Ovary (tissue), 9 donors: ENCODE results near the gene DGCR8. TPM values are rescaled to one million over a fixed set of nuclear protein-coding genes. Genes with fewer than 3 reads are reported as not detected.

Experiments
- DNase-seq, 5 donors: peaks; one replicate each; pipeline ENCODE4 v3.0.0-alpha.2; 2019 to 2020
- H3K27ac ChIP-seq, 2 donors: fragments of 200-600 bp; one replicate each; pipeline versions ENCODE4 v1.5.1 to v1.8.0; 2019 to 2022
- H3K27me3 ChIP-seq: fragments of 200-600 bp; one replicate; pipeline ENCODE4 v1.8.0; 2022
- H3K36me3 ChIP-seq: fragments of 200-600 bp; sonication (generic); one replicate; pipeline ENCODE4 v1.5.1; 2019
- H3K4me1 ChIP-seq: one replicate; pipeline ENCODE4 v1.8.1; 2013; ENCODE audit warnings: mild to moderate bottlenecking, moderate library complexity; ENCODE audit not compliant: insufficient read depth
- H3K4me3 ChIP-seq: fragments of 200-600 bp; sonication (generic); one replicate; pipeline ENCODE4 v1.5.1; 2017
- H3K9me3 ChIP-seq, 2 donors: fragments of 200-600 bp in 1 of 2; sonication (generic) in 1 of 2; one replicate each; pipeline versions ENCODE4 v1.5.1 to v1.8.1; 2013 to 2019; ENCODE audit warnings: mild to moderate bottlenecking in 1 of 2, moderate library complexity in 1 of 2
- CTCF ChIP-seq, 3 donors: fragments of 450-650 bp in 2 of 3; fragments of 200-600 bp in 1 of 3; IDR thresholded peaks; one replicate each; pipeline versions ENCODE4 v1.5.1 to v1.8.0; 2016 to 2022; ENCODE audit warnings: antibody characterized with exemption in 3 of 3, mild to moderate bottlenecking in 1 of 3
- EP300 ChIP-seq: sonication (generic); formaldehyde crosslinking; IDR thresholded peaks from one replicate; pipeline ENCODE4 v1.6.1; 2017; ENCODE audit warnings: antibody characterized with exemption
- POLR2A ChIP-seq: fragments of 450-650 bp; IDR thresholded peaks from one replicate; pipeline ENCODE4 v1.6.1; 2017; ENCODE audit warnings: antibody characterized with exemption, mild to moderate bottlenecking, moderate library complexity
- WGBS, 3 donors: extraction: QIAGEN DNeasy Blood & Tissue Kit in 1 of 3; methylation state at CpG; one replicate each; pipeline versions ENCODE4 v1.1.5 to v1.1.7; 2013 to 2017; 5-methylcytosine and 5-hydroxymethylcytosine counted together
- intact Hi-C, 4 donors: fragments of 100-400 bp; cut with DNase I; formaldehyde crosslinking; loops; one replicate each; pipeline versions ENCODE4 v1.11.0 to v1.15.1; 2022 to 2023
- polyA plus RNA-seq, 2 donors: library from polyadenylated mRNA; stranded (reverse); fragments of 200-250 nt in 1 of 2; fragments of 350-450 nt in 1 of 2; fragmentation: Illumina TruSeq in 1 of 2; extraction: RNeasy Lipid Tissue Mini Kit (QIAGEN cat#74804) in 1 of 2; gene quantifications; one replicate each; pipeline ENCODE4 v1.2.3, GENCODE V29; 2013 to 2014
- total RNA-seq, 7 donors: library from RNA; depleted of rRNA in 2 of 7; stranded (reverse); fragments of >200 nt in 2 of 7; fragmentation: NEBNext Ultra II Directional in 3 of 7; extraction: Animal tissue kit (Norgen Biotek cat#: 25700) in 3 of 7; gene quantifications; one replicate each; pipeline versions ENCODE4 v1.1.0 to v1.2.4, GENCODE V29; 2016 to 2023
- donor health status: DM: no; HTN: no; CAD: no; lungs with moderate emphysema.
- donor health status: DM: no; HTN: no; CAD: no.
- donor health status: Bipolar disorder and iron deficiency.
- donor health status: DM: yes; HTN: yes; CAD: no.
- donor health status: DM: no; HTN: no; CAD: no.
- donor health status: DM: yes; HTN: yes; CAD: no.

DGCR8 gene
- total and polyA plus RNA-seq, 9 donors: 15.9 to 46.5 (median 37.6) TPM

- WGBS, 3 donors: 81 to 86% (median 82%) methylated on average over 21 of the region's 21 CpGs
- Histone ChIP-seq H3K9me3 (no peaks in the 10 kb centered on the region), H3K36me3 (no peaks in the 10 kb centered on the region), H3K27ac (no peak overlapping the region), H3K27me3 (no peaks in the 10 kb centered on the region), H3K4me1 (no peaks in the 10 kb centered on the region), H3K4me3 (no peak overlapping the region)
- no peak for DNase-seq
- no peak for TF ChIP-seq POLR2A
- TF ChIP-seq CTCF (IDR thresholded peaks at IDR 0.05): no peak
- TF ChIP-seq EP300: no peak
- intact Hi-C loops: no loop called here
Measured at GRCh38 chr22:20145832-20146223, 65.8 kb downstream of the DGCR8 start.

GRCh38 chr22:20146777-20147176, 66.7 kb downstream of the DGCR8 start:
- intact Hi-C loops: no loop called here
- H3K9me3 ChIP-seq: no peaks in the 10 kb centered on the region
- H3K27ac ChIP-seq: no peak overlapping the region
- H3K4me3 ChIP-seq: no peak overlapping the region
- H3K4me1 ChIP-seq: no peaks in the 10 kb centered on the region
- H3K36me3 ChIP-seq: no peaks in the 10 kb centered on the region
- H3K27me3 ChIP-seq: no peaks in the 10 kb centered on the region
- WGBS, 3 donors: 52 to 57% (median 54%) methylated on average over 14 to 22 of the region's 22 CpGs
- TF ChIP-seq EP300 (no peak), CTCF (IDR thresholded peaks at IDR 0.05) (no peak), POLR2A (no peak)
- DNase-seq: no peak

- H3K27ac ChIP-seq: no peak overlapping the region
- TF ChIP-seq CTCF (IDR thresholded peaks at IDR 0.05) (no peak), POLR2A (no peak), EP300 (no peak)
- no peaks in the 10 kb centered on the region for H3K36me3 ChIP-seq
- no peak for DNase-seq
- H3K27me3 ChIP-seq: no peaks in the 10 kb centered on the region
- no peaks in the 10 kb centered on the region for H3K9me3 ChIP-seq
- 75 to 81% (median 79%) methylated on average over 13 to 14 of the region's 14 CpGs for WGBS, 3 donors
- no peaks in the 10 kb centered on the region for H3K4me1 ChIP-seq
- H3K4me3 ChIP-seq: no peak overlapping the region
- intact Hi-C loops: no loop called here
Measured at GRCh38 chr22:20147237-20147988, 67.4 kb downstream of the DGCR8 start.

- WGBS, 3 donors: 77 to 85% (median 83%) methylated on average over 10 to 18 of the region's 18 CpGs
- no peaks in the 10 kb centered on the region for H3K36me3 ChIP-seq
- no peaks in the 10 kb centered on the region for H3K4me1 ChIP-seq
- H3K9me3 ChIP-seq: no peaks in the 10 kb centered on the region
- TF ChIP-seq EP300 (no peak), POLR2A (no peak), CTCF (IDR thresholded peaks at IDR 0.05) (no peak)
- H3K4me3 ChIP-seq: no peak overlapping the region
- no peaks in the 10 kb centered on the region for H3K27me3 ChIP-seq
- intact Hi-C loops: no loop called here
- no peak for DNase-seq
- no peak overlapping the region for H3K27ac ChIP-seq
Measured at GRCh38 chr22:20148414-20148813, 68.4 kb downstream of the DGCR8 start.
